T-helper 2 cell treated with Interferon-gamma antibody and Interleukin-4, amounts not matched to agents 100 ng/mL and 5 ng/mL, for 36 hours (primary cell): ENCODE measurements around the gene CFAP65. TPM values are rescaled to one million over a fixed set of nuclear protein-coding genes. Genes with fewer than 3 reads are reported as not detected.

ENCODE experiments used
- intact Hi-C: fragments of 100-400 bp; cut with micrococcal nuclease; formaldehyde crosslinking; loops from one replicate; pipeline ENCODE4 v1.15.1; 2023
- total RNA-seq: library from RNA; stranded (reverse); gene quantifications from 2 replicates; pipeline ENCODE4 v1.2.3, GENCODE V29; 2022

The CFAP65 gene
- not detected in 2 replicates for total RNA-seq

DNA sequence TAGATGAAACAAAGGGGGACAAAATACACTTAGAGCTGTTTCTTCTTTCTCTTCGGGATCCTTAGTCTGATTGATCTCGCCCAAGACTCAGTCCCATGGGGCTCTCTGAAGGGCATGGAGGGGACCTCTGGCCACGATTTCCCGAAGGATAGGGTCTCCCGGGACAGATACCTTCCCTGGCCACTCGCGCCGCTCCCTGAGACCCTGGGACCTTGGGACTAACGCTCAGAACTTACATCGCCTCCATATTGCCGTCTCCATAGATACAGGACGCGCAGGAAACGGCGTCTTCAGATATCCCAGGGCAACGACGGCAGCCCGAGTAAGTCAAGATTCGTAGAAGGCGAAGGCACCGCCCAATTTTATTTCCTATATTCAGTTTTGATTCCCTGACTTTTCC lies at the start of gene CFAP65:
TSS of gene CFAP65 (minus strand) at position 265 of the 400 bp plus-strand sequence. CDS start 2,468 bp downstream, outside the sequence.
- intact Hi-C loops, result no loop called here

DNA sequence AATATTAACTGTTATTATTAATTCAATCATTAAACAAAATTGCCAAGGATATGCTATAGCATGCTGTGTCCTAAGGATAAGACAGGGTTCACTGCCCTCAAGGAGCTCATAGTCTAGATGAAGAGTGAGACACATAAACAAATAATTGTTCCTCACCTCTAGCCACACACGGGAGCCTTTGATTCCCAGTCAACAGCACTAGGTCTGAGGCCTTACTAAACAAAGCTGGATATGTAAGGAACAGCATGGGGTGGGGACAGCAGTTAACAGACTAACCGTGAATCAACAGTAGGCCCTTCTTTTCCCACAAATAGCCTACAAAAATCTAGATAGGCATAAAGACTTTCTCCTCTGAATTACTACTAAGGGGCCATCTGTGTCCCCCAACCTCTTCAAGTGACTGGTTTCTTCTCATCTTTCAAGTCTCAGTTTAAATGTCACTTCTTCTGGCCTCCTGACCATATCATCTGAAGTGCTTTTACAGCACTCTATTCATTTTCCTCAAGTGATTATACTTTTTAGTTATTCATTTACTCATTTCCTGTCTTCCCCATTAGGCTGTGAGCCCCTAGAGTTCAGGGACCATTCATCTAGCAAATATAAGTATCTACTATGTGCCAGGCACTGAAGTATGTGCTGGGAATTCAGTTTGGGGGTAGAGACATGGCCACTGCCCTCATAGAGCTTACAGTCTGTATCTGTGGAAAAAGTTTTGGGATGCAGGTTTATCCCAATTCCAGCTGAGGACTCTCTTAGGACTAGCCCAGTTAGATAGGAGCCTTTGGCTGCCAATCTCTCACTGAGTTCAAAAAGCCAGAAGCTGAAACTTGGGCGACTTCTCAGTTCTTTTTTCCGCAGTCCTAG lies 49.4 kb upstream of the CFAP65 start:
- intact Hi-C loops, result no loop called here

- intact Hi-C loops, result no loop called here
These were observed 48.0 kb upstream of the CFAP65 start for GRCh38 chr2:219089330-219089729.

GRCh38 chr2:219087848-219088247 lies 46.5 kb upstream of the CFAP65 start:
- intact Hi-C loops, result no loop called here

- intact Hi-C loops, result no loop called here
These were observed 46.0 kb upstream of the CFAP65 start for GRCh38 chr2:219087361-219087760.

GRCh38 chr2:219086196-219086595 lies 44.9 kb upstream of the CFAP65 start:
- intact Hi-C loops, result no loop called here

DNA sequence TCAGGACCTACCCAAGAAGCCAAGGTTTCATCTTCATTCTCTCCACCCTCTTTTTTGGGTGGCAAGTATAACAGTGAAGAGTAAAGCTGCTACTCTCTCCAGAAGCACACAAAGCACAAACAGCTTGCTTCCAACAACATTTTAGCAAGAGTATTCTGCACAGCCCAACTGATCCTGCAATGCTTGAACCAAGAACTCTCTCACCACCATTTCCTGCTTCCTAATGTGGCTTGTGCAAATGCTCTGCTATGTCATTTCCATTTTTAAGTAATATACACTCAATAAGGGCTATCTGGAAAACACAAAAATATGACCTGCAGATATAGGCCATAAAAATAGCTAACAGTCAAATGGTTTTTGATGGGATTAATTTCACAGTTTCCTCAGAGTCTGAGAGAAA lies 43.5 kb upstream of the CFAP65 start:
- intact Hi-C loops, result no loop called here

- intact Hi-C loops, result no loop called here
These were observed 41.1 kb upstream of the CFAP65 start for GRCh38 chr2:219082332-219082958.

- intact Hi-C loops, result no loop called here
These were observed 40.5 kb upstream of the CFAP65 start for GRCh38 chr2:219081701-219082331.

DNA sequence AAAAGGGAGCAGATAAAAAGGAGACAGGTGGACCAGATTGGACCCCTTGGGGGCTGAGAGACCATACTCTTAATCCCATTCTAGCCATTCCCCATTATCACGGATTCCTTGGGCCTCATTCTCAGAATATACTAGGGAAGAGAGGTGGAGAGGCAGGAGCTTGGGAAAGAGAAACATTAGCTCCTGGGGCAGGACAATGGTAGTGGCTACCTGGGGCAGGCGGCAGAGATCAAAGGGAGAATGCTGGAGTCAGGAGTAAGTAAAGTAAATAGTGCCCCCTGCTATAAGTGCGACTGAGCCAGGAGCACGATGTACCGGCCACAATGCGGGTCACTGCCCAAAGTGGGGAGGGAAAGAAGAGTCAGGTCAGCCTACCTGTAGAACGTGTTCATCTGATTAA lies 39.8 kb upstream of the CFAP65 start:
- intact Hi-C loops, result no loop called here

DNA sequence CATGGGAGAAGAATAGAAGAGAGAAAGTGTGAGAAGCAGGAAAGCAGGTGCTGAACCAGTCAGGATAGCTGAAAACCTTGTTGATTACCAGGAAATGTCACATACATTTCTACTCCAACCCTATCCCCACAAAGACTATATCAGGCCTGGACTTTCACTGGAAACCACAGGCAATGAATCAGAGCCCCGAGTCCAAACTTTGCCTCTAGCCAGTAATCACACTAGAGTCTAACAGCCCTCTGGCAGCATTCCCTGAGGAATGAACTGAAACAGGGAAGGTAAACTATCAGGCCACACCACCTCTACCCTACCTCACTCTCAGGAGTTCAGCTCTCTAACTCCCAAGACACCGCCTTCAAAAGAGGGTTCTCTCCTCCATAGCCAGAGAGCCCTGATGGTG lies 38.1 kb upstream of the CFAP65 start:
- intact Hi-C loops, result no loop called here

DNA sequence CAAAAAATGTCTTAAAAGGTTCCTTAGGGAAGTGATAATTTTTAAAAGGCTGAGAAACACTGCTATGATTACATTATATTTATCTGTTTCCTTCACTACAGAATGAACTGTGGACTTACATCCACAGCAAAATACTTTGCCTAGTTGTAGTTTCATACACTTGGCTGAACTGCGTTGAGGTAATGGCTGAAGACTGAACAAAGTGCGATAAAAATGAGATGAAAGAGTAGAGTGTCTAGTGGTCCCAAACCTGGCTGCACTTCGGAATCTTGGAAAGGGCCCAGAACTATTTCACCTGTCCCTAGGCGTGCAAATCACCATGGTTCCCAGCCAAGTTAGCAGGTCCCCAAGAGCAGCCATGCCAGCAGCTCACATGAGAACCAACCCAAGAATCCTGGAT lies 37.6 kb upstream of the CFAP65 start:
- intact Hi-C loops, result no loop called here

GRCh38 chr2:219078126-219078525 lies 36.8 kb upstream of the CFAP65 start:
- intact Hi-C loops, result no loop called here

DNA sequence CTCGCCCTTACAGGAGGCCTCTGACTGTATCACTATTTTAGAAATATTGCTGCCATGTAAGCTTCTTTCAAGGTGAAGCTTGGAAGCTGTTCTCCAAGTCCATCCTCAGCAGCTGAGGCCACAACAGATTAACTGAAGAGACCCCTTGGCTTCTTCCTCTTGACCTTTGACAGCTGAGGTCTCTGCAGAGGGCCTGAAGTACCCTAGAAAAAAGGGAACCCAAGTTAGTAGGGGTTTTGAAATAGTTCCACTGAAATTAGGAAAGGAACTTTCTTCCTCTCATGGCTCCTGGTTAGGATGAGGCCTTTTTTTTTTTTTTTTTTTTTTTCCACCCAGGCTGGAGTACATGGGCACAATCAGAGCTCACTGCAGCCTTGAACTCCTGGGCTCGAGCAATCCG lies 34.9 kb upstream of the CFAP65 start:
- intact Hi-C loops, result no loop called here

- intact Hi-C loops, result no loop called here
These were observed 32.3 kb upstream of the CFAP65 start for GRCh38 chr2:219073413-219074129.

DNA sequence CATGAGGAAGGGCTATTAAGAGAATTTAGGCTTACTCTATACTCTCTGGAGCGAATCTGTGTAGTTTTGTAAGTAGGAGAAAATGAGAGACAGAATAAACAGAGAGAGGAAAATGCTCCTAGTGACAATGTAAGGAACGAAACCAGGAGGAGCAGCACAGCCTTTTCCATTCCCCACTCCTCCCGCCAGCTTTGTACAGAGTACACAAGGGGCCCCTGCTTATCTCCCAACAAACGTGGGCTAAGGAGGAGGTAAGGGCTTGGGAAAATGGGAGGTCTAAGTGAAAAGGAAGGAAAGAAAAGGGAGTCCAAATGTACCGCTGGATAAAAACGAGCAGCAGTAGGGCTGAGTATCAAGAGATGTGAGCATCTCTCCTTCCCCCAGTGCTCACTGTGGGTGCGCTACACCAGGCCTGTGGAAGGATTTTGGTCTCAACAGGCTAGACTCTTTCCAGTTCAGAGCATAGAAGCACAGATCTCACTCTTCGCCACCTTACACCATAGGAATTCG lies 31.5 kb upstream of the CFAP65 start:
- intact Hi-C loops, result no loop called here

DNA sequence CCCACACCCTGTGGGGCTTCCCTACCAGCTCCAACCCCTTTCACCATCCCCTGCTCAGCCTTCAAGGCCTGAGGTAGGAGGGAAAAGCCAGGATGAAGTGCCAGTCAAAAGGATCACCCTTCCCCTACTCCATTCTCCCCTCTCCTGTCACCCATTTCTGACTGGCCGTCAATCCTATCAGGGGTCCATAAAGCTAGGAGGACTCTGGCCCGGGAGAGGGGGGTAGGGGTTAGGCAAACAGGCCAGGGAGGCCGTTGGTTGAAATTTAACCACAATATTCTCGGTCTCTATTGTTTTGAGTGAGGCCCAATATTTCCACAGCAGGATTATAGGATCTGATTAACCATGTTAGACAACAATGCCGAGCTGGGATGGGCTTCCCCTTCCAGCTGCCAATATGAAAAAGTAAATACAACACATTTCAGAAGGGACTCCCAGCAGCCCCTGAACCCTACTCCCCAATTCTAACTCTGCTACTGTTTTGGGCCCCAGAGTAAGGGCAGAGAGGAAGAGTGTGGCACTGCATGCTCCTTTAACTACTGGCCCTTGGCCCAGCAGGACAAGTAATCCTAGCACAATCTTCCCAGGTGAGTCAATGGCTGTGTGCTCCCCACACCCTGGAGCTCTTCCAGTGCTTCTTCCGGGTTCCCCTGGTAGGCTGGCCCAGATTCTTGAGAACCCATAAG lies 30.0 kb upstream of the CFAP65 start:
- intact Hi-C loops, result no loop called here

- intact Hi-C loops, result no loop called here
These were observed 24.2 kb upstream of the CFAP65 start for GRCh38 chr2:219065484-219065883.

DNA sequence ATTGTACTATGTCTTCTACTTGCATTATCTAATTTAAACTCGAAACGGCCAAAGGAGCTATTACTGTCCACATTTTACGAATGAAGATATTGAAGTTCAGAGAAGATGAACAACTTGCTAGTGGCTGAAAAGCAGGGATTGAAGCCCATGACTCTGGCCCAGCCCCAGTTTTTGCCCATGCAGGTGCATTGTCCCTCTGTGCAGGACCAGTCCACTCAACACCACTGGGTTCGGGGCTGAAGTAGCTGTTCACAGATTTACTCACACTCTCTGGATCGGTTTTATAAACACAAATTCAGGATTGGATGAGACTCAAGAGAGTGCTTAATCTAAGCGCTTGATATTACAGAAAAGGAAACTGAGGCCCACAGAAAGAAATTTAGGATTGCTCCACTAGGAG lies 20.8 kb upstream of the CFAP65 start:
- intact Hi-C loops, result no loop called here

GRCh38 chr2:219060821-219061791 lies 19.8 kb upstream of the CFAP65 start, which contains the start of gene IHH:
Gene IHH (minus strand): TSS chr2:219060921. CDS start chr2:219060467, 454 bp downstream.
- intact Hi-C loops, result no loop called here
